ACHN (cell line): ENCODE results near the gene BASP1.

ENCODE experiments used
- DNase-seq: peaks from one replicate; pipeline ENCODE4 v3.0.0-alpha.2; 2015
- in situ Hi-C: cut with HindIII; loops from 2 replicates; pipeline ENCODE4 v1.10.0; 2017; ENCODE audit warnings: low sequenced_read_pairs, low pct_ligation_motif_present, low pct_unique_long_range_greater_than_20kb

Gene BASP1

DNA sequence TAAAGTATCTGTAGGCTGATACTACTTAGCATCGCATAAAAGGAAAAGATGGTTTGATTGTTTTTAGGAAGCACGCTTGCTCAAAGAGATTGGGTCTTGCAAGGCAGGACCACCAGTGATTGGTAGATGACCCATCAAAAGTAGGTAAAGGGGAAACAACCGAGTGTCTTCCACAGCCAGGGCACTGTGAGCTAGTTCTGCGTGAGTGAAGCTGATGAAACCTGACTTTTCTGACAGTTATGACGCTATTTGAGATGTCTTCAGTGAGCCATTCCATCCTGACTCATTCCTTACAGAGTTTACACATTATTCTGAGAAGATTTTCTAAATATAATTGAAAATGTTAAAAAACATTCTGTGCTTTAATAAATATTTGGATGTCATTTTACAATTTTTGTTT lies 49.7 kb downstream of the BASP1 start:
- DNase-seq = no peak
- in situ Hi-C loops = no loop called here

DNA sequence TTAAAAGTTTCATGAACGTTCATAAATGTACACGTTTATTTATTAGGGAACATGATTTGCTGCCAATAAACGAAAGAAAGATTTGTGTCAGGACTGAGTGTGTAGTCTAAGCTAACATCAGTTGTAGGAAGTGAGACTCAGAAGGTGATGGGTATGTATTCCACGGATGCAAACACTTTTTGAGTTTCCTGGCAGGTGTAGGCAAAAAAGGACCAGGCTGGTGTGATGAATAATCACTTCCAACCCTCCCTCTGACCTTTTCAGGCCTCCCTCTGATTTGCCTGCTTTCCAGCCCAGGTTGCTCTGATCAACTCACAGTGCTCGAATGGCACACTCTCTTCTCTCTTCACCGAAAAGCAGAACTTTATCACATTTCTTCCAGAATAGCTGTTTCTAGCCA lies 51.8 kb downstream of the BASP1 start:
- in situ Hi-C loops = no loop called here
- no peak for DNase-seq

DNA sequence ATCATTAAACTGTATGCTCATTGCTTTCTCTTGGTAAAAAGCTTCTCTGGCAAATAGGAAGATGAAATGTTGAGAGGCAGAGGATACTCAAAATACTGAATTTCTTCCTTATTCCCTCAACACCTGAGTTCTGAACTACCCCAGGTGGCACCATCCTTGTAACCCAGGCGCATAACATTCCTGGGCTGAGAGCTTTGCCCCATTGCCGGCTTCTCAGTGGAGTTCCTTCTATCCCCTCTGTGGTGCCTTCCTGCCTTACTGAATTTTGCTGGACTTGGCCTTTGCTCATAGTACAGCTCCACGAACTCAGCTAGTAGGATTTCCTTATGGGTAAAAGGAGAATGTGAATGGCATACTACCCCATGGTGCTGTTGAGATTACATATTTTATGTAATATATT lies 54.7 kb downstream of the BASP1 start:
- in situ Hi-C loops = no loop called here
- DNase-seq = no peak

DNA sequence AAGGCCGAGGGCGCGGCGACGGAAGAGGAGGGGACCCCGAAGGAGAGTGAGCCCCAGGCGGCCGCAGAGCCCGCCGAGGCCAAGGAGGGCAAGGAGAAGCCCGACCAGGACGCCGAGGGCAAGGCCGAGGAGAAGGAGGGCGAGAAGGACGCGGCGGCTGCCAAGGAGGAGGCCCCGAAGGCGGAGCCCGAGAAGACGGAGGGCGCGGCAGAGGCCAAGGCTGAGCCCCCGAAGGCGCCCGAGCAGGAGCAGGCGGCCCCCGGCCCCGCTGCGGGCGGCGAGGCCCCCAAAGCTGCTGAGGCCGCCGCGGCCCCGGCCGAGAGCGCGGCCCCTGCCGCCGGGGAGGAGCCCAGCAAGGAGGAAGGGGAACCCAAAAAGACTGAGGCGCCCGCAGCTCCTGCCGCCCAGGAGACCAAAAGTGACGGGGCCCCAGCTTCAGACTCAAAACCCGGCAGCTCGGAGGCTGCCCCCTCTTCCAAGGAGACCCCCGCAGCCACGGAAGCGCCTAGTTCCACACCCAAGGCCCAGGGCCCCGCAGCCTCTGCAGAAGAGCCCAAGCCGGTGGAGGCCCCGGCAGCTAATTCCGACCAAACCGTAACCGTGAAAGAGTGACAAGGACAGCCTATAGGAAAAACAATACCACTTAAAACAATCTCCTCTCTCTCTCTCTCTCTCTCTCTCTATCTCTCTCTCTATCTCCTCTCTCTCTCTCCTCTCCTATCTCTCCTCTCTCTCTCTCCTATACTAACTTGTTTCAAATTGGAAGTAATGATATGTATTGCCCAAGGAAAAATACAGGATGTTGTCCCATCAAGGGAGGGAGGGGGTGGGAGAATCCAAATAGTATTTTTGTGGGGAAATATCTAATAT lies 58.1 kb downstream of the BASP1 start:
- in situ Hi-C loops = no loop called here
- DNase-seq = no peak

DNA sequence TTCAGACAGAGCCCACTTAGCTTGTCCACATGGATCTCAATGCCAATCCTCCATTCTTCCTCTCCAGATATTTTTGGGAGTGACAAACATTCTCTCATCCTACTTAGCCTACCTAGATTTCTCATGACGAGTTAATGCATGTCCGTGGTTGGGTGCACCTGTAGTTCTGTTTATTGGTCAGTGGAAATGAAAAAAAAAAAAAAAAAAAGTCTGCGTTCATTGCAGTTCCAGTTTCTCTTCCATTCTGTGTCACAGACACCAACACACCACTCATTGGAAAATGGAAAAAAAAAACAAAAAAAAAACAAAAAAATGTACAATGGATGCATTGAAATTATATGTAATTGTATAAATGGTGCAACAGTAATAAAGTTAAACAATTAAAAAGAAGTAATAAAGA lies 59.0 kb downstream of the BASP1 start:
- DNase-seq = no peak
- in situ Hi-C loops = no loop called here

DNA sequence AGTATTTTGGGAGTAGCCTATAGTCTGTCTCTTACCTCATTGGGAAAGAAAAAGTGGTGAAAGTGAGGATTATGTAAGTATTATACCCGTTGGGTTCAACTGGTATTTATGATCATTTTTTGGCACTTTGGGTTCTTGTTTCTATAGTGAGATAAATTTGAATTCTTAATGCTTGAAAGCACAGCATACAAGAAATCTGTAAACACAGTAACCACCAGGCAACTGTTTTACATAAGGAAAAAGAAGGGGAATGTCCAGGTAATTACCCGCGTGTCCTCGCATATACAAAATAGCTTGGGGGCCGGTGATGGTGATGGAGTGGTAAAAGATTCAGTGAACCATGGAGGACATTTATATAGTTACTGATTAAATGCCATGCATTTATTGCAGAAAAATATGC lies 60.5 kb downstream of the BASP1 start:
- in situ Hi-C loops = no loop called here
- DNase-seq = no peak

DNA sequence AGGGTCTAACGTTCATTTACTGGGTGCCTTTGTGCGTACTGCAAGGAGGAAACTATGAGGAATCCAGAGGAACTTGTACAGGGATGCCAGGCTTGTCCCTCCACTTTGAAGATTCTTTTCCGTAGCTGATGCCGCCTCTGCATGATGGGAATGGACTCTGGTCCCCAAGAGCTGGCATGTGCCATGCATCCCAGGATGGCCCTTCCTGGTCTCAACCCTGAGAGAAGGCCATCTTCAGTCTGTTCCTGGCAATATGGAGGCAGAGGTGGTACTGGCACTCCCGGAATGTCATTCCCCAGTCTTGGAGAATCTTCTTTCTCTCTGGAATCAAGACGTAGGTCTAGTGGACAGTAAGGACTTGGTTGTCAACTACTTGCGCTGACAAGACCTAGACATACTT lies 61.5 kb downstream of the BASP1 start:
- in situ Hi-C loops = no loop called here

DNA sequence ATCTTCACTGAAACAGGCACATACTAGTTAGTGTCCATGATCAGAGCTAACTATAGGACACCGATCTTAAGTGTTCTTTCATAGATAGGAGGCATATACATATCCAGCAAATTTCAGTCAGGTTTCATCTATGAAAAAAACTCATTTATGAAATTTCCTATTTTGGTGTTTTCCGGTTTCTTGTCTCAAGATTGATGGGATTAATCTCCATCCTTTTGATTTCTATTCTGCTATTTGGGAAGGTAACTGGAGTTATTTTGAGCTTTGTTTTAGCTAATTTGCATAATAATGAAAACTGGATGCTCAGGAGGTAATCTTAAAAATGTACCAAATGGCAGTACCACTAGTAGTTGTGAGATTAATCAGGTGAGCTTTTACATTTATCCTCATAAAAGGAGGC lies 62.1 kb downstream of the BASP1 start:
- no peak for DNase-seq
- in situ Hi-C loops = no loop called here

More for the DNA sequence above, 61.5 kb downstream of the BASP1 start:
- no peak for DNase-seq

DNA sequence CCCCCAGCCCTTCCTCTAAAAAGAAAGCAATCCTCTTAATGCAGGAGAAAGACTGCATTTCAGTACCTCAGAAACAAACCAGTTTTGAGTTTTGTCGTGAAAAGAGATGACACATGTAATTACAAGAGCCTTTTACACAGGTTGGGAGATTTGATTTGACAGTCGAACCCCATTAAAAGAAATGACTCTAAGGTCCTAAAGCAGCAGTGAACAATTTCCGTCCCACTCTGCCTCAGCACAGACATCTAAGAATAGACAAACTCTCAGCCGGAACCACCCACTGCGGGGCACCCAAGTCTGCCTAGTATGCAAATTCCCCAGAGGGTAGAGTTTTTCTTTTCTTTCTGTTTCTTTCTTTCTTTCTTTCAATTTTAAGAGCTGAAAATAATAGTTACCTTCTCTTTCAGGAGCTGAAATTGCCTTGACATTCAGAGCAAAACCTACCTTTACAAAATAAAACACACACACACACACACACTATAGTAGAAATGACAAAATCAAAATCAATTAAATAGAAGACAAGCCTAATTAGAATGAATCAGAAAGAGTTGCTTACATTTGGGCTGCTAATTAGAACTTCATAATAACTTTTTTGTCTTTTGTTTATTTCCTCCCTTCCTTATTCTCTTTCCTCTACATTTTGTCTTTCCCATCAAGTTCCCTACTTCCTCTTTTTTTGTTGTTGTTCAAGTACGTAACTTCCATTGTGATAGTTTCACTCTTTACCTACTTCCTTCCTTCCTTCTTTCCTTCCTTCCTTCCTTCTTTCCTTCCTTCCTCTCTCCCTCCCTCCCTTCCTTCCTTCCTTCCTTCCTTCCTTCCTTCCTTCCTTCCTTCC lies 65.1 kb downstream of the BASP1 start:
- in situ Hi-C loops = no loop called here
- no peak for DNase-seq

DNA sequence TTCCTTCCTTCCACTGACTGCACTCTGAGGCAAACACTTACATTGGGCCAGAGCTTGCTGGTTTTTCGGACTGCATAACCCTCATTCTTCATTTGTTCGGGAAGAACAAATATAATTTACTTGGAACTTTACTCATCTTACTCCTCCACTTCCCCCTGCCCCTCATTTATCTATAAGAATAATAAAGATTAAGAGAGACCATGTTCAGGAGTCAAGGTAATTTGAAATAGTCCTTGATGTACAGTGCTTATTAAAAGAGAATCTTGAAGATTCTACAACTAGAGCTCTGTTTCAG lies 65.6 kb downstream of the BASP1 start:
- in situ Hi-C loops = no loop called here
- no peak for DNase-seq

DNA sequence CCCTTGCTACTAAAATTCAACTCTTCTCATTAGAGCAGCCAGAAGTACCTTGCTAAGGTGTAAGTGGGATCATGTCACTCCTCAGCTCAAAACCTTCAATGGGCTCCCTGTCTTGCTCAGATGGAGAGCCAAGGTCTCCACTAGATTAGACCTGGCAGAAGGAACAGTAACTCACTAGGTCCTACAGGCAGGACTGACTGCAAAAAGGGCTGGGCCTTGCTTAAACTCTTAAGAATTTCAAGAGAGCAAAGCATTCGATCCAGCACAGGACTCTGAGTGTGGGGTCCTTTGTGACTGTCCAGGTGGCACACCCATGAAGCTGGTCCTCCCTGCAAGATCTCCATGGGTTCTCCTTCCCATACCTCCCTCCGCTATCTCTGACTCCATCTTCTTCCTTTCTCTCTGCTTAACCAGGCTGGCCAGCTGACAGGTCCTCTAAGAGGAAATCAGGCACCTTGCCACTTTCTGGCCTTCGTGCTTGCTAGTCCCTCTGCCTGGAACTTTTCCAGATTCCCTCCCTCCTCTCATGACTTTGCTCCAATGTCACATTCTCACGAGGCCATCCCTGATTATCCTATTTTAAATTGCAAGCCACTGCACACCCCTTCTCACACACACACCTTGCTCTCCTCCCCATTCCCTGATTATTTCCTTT lies 70.2 kb downstream of the BASP1 start:
- no peak for DNase-seq
- in situ Hi-C loops = no loop called here

DNA sequence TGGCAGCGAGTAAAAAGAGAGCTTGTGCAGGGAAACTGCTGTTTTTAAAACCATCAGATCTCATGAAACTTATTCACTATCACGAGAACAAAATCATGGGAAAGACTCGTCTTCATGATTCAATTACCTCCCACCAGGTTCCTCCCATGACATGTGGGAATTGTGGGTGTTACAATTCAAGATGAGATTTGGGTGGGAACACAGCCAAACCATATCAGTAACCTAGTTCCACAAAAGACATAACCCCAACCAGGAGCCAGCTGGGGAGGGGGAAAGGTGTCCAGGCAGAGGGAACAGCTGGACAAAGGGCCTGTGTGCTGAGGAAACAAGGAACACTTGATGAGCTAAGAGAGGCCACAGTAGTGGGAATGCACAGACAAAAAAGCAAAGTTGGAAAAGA lies 71.1 kb downstream of the BASP1 start:
- in situ Hi-C loops = no loop called here

DNA sequence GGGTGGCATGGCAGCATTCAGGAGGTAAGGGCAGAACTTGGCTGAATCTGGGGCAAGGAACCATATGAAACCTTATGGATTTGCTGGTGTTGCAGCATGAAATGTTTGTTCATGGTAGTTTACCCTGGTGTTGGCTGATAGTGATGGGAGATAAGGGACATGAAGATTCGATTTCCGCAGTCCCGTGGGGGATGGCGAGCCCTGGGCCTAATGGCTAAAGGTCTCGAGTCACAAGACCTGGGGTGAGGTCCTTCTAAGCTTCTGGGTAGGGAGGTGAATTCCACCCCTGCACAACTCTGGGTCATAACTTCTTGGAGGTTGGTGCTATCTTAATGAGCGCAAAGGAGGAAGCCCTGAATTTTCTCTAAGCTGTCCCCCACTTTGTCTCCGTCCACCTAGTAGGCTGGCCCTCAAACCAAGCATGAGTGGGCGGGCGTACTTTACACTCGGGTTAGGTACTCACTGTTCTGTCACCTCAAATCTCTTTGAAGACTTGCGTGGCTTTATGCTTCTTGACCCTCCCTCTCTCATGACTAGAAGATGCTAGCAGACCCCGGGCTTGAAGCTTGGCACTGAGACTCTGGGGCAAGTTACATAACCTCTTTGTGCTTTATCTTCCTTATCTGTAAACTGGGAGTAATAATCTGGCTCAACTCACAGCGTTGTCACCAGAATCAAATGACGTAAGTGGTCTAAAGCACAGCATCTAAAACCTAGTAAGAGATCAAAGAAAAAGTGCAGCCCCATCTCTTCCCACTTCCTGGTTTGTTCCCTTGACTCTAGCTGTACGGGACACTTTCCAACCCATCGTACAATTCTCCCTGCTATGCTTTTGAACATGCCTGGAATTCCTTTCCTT lies 72.5 kb downstream of the BASP1 start:
- DNase-seq = no peak

More for the DNA sequence above, 71.1 kb downstream of the BASP1 start:
- no peak for DNase-seq

DNA sequence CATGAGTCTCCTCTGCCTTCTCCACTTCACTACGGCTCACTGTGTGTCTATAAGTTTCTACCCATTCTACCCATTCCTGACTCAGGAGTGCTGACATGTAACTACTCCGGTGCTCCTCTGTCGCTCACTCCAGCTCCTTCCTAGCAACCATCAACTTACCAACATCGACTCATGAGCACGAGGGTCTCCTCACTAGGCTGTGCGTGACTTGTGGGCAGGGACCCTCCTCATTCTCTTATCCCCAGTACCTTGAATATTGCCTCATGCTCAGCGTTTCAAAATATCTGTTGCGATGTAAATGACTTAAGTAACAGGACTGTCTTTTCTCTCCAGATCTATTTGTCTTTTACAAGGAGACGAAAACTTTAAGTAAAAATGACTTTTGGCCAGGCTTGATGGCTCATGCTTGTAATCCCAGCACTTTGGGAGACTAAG lies 73.1 kb downstream of the BASP1 start:
- in situ Hi-C loops = no loop called here
- no peak for DNase-seq

More for the DNA sequence above, 72.5 kb downstream of the BASP1 start:
- in situ Hi-C loops = no loop called here

DNA sequence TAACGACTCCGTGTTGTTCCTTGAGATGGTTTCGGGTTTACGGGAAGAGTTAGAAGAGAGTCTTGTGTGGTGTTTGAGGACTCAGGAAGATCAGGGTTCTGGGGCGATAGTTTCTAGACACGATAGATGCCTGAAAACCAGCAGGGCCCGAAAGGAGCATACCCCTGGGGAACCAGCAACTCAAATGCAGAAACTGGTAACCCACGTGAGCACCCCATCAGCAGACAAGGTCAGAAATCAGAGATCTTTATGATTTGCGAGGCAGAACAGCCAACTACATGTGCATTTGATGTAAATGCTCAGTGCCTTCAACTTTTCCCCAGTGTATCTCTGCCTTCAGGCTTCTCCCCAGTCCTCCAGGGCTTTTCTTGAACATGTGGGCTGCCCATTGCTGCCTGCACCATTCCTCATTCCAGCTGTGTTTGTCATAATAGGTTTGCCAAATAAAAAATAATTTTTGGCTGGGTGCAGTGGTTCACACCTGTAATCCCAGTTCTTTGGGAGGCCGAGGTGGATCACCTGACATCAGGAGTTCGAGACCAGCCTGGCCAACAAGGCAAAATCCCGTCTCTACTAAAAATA lies 75.1 kb downstream of the BASP1 start:
- no peak for DNase-seq
- in situ Hi-C loops = no loop called here

DNA sequence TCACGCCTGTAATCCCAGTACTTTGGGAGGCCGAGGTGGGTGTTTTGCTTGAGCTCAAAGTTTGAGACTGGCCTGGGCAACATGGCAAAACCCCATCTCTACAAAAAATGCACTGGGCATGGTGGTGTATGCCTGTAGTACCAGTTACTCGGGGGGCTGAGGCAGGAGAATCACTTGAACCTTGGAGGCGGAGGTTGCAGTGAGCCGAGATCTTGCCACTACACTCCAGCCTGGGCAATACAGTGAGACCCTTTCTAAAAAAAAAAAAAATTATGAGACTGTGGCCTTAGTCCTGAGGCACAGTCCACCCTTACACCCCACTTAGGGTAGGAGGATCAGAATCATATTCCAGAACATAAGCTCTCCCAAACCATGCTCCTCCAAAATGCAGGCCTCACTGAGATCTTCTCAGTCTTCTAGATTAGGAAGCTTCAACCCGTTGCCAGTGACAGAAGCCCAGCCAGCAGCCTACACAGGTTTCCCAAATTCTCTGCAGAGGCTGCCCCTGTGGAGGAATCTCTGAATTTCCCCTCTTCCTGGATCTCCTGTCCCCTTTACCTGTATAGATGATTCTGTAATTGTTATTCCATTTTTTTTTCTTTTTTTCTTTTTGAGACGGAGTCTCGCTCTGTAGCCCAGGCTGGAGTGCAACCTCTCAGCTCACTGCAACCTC lies 77.3 kb downstream of the BASP1 start:
- in situ Hi-C loops = no loop called here
- DNase-seq = no peak

DNA sequence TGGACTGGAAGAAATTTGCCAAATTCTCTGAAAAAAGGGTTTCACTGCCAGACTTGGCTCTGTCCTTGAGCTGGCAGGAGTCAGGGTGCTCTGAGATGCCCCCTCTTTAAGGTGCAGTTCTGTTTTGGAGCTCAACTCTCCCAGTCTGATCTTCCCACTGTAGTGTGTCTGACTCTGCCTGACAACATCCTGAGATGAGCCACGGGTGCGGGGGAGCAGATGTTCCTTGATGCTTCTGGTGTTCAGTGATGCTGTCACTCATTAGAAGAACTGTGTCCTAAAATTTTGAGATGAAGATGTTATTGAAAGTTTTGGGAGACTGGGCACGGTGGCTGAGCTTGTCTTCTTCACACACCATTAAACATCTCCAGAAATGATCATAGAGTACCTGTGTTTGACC lies 78.2 kb downstream of the BASP1 start:
- in situ Hi-C loops = no loop called here
- DNase-seq = no peak

DNA sequence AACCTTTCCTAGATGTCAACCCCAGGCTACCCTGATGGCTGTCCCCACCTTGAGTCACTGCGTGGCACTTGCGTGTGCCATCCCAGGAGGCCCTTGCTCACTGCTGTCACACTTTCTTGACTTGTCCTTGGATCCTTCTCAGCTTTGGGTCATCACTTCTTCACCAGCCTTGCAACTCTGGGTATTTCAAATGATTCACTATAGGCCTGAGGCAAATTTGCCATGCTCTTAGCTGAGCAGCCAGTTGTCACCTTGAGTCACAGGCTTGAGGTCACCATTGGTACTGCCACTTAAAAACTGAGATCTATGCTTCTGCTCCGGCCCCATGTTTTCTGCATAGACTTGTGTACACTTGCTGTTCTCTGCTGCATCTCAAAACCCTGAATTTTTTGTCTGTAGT lies 84.7 kb downstream of the BASP1 start:
- in situ Hi-C loops = no loop called here
- DNase-seq = no peak
